Lower lobe of right lung (tissue), 2 donors: Measurements from ENCODE around the gene TBATA. TPM values are rescaled to one million over a fixed set of nuclear protein-coding genes. Genes with fewer than 3 reads are reported as not detected.

Experiments
- ATAC-seq, 2 donors: fragments of 200-7000 bp; cut with Tn5 transposase; one replicate each; pipeline ENCODE4 v1.9.1; 2020 to 2022; ENCODE audit warnings: mild to moderate bottlenecking in 2 of 2, moderate library complexity in 2 of 2
- DNase-seq: peaks from one replicate; pipeline ENCODE4 v3.0.0-alpha.2; 2020
- H3K27ac ChIP-seq: fragments of 200-600 bp; one replicate; pipeline ENCODE4 v1.8.0; 2022
- H3K27me3 ChIP-seq: fragments of 200-600 bp; one replicate; pipeline ENCODE4 v1.8.0; 2022; ENCODE audit warnings: low read depth
- H3K36me3 ChIP-seq: fragments of 200-600 bp; one replicate; pipeline ENCODE4 v1.8.0; 2022; ENCODE audit warnings: mild to moderate bottlenecking
- H3K4me1 ChIP-seq: fragments of 200-600 bp; one replicate; pipeline ENCODE4 v1.8.0; 2022
- H3K4me3 ChIP-seq: fragments of 200-600 bp; one replicate; pipeline ENCODE4 v1.8.0; 2022; ENCODE audit warnings: mild to moderate bottlenecking
- H3K9me3 ChIP-seq: fragments of 200-600 bp; one replicate; pipeline ENCODE4 v1.8.0; 2022
- intact Hi-C: fragments of 100-400 bp; cut with DNase I; formaldehyde crosslinking; loops from one replicate; pipeline ENCODE4 v1.11.0; 2022
- total RNA-seq: library from RNA; stranded (reverse); fragmentation: NEBNext Ultra II Directional; extraction: Animal tissue kit (Norgen Biotek cat#: 25700); gene quantifications from one replicate; pipeline ENCODE4 v1.2.1, GENCODE V29; 2021
- TF ChIP-seq, protein P1 (sequence below): fragments of 200-600 bp; IDR thresholded peaks from one replicate; pipeline ENCODE4 v1.8.0; 2022; ENCODE audit warnings: antibody characterized with exemption, mild to moderate bottlenecking
- donor health status: DM: no; HTN: yes; CAD: no; lungs with severe emphysema.

Gene TBATA
- total RNA-seq, 1 donor from 2014 or later = not detected

DNA sequence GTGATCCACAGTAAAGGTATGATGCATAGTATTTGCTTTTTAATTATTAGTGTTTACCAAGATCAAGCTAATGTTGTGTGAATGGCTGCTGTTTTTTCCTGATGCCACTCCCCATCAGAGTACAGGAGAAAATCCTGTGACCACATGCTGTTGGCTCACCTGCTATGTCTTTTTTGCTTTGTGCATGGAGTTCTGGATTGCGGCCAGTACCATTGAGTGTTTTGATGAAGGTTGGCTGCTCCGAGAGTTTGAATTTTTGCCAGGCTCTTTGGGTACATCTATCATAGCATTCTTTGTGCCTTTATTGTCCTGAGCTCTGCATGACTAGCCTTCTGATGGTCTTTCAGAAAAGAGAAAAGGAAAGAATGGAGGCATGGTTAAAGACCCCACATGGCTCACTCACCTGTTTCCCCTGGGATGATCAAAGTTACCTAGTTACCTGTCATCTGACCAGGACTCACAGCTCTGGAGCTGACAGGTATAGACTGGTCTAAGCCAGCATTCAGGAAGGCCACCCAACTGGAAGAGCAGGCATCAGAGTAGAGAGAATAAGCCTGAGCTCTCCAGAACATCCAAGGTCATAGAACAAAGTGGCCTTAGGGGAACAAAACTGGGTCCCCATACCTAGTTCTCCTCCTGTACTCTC lies 18.7 kb upstream of the TBATA start:
- DNase-seq (no peak), ATAC-seq (peak in 1 of 2 donors; percentile 21)
- intact Hi-C loops = no loop called here
- H3K36me3 ChIP-seq = no peaks in the 10 kb centered on the region
- H3K27me3 ChIP-seq = no peaks in the 10 kb centered on the region
- TF ChIP-seq, protein P1, sequence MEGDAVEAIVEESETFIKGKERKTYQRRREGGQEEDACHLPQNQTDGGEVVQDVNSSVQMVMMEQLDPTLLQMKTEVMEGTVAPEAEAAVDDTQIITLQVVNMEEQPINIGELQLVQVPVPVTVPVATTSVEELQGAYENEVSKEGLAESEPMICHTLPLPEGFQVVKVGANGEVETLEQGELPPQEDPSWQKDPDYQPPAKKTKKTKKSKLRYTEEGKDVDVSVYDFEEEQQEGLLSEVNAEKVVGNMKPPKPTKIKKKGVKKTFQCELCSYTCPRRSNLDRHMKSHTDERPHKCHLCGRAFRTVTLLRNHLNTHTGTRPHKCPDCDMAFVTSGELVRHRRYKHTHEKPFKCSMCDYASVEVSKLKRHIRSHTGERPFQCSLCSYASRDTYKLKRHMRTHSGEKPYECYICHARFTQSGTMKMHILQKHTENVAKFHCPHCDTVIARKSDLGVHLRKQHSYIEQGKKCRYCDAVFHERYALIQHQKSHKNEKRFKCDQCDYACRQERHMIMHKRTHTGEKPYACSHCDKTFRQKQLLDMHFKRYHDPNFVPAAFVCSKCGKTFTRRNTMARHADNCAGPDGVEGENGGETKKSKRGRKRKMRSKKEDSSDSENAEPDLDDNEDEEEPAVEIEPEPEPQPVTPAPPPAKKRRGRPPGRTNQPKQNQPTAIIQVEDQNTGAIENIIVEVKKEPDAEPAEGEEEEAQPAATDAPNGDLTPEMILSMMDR = no peak
- H3K27ac ChIP-seq = no peak overlapping the region
- H3K9me3 ChIP-seq = no peaks in the 10 kb centered on the region
- no peak overlapping the region for H3K4me3 ChIP-seq
- H3K4me1 ChIP-seq = no peaks in the 10 kb centered on the region

DNA sequence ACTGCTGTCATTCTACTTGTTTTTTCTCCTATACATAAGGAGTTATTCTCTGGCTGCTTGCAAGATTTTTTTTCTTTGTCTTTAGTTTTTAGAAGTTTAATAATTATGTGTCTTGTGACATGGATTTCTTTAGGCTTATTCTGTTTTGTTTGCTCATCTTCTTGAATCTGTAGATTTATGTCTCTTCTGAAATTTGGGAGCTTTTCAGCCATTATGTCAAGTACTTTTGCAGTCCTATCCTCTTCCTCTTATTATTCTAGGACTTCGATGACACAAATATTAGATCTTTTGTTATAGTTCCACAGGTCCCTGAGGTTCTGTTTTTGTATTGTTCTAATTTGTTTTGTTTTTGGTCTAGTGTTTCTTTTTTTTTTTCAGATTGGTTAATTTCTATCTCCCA lies 16.7 kb upstream of the TBATA start:
- H3K27me3 ChIP-seq = peaks cover 6% of the 10 kb centered on the region
- intact Hi-C loops = no loop called here

DNA sequence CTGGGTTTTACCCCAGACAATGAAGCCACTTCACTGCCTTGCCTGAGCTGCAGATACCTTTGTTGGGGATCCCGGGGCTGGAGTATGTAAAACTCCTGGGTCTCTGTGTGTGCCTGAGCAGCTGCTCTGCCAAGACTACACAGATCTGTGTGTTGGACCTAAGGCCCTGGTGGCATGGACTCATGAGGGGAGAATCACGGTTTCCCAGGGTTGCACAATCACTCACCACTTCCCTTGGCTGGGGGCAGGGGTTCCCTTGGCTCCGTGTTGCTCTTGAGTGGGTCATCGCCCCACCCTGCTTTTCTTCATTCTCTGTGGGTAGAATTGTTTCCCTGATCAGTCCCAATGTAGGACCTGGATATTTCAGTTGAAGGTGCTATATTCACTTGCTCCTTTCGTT lies 13.9 kb upstream of the TBATA start:
- Histone ChIP-seq H3K27ac (no peak overlapping the region), H3K36me3 (no peaks in the 10 kb centered on the region), H3K4me3 (no peak overlapping the region), H3K4me1 (no peaks in the 10 kb centered on the region), H3K9me3 (no peaks in the 10 kb centered on the region), H3K27me3 (peaks cover 6% of the 10 kb centered on the region)
- DNase-seq (no peak), ATAC-seq (no peak)
- intact Hi-C loops = no loop called here
- TF ChIP-seq, protein P1 = no peak

More for the DNA sequence above, 16.7 kb upstream of the TBATA start:
- no peaks in the 10 kb centered on the region for H3K9me3 ChIP-seq
- DNase-seq = no peak
- H3K4me3 ChIP-seq = no peak overlapping the region
- no peak overlapping the region for H3K27ac ChIP-seq
- TF ChIP-seq, protein P1 = no peak
- H3K4me1 ChIP-seq = no peaks in the 10 kb centered on the region
- ATAC-seq = no peak
- no peaks in the 10 kb centered on the region for H3K36me3 ChIP-seq

DNA sequence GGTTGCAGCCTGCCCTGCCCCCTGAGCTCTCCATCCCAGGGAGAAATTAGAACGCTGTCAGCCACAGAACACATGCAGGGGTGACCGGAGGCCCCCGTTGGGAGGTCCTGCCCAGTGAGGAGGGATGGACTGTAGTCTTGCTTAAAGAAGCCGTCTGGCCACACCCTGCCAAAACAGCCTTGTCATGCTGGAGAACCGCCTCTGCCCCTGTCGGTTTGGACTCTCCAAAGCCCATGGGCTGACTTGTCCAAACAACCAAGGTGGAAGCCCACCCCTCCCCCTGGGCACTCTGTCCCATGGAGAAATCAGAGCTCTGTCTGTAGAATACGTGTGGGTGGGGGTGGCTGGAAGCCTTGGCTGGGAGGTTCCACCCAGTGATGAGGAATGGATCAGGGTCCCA lies 12.7 kb upstream of the TBATA start:
- peaks cover 6% of the 10 kb centered on the region for H3K27me3 ChIP-seq
- H3K4me1 ChIP-seq = no peaks in the 10 kb centered on the region
- TF ChIP-seq, protein P1 = no peak
- H3K9me3 ChIP-seq = no peaks in the 10 kb centered on the region
- H3K27ac ChIP-seq = no peak overlapping the region
- intact Hi-C loops = no loop called here
- no peak for DNase-seq
- no peaks in the 10 kb centered on the region for H3K36me3 ChIP-seq
- no peak for ATAC-seq
- H3K4me3 ChIP-seq = no peak overlapping the region

DNA sequence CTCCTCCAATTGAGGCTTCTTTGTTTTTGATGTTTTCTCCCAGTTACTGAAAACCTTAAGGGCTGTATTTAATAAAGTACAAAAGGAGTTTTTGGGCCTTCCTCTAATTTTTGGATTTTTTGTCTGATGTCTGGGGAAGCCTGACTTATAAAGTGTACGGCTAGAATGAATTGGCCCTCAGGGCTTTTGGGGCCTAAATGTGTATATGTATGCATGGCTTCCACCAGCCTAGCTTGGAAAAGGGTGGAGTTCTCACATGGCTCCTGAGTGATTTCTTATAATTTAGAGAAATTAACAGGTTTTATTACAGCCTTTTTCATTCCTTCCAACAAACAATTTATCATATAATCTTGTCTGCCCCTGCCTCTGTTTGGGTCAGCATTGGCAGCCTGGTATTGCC lies 10.4 kb upstream of the TBATA start:
- no peak for DNase-seq
- Histone ChIP-seq H3K4me3 (no peak overlapping the region), H3K9me3 (no peaks in the 10 kb centered on the region), H3K27ac (no peak overlapping the region), H3K4me1 (no peaks in the 10 kb centered on the region), H3K36me3 (no peaks in the 10 kb centered on the region), H3K27me3 (peaks cover 6% of the 10 kb centered on the region)
- intact Hi-C loops = no loop called here
- ATAC-seq = no peak
- TF ChIP-seq, protein P1 = no peak
